Astrocyte (in vitro differentiated cells and primary cell): ENCODE results near the gene CTCF.

Source experiments
- EZH2 ChIP-seq: IDR thresholded peaks from 2 replicates; pipeline ENCODE4 v1.6.1; 2012; ENCODE audit warnings: mild to moderate bottlenecking, low read length, inconsistent platforms; ENCODE audit not compliant: insufficient read depth
- TF ChIP-seq, protein P1 (sequence below): IDR thresholded peaks from 2 replicates; pipeline ENCODE4 v1.5.1; 2011; ENCODE audit warnings: low read depth, mild to moderate bottlenecking, inconsistent platforms, low read length, moderate library complexity; ENCODE audit not compliant: insufficient read depth

- TF ChIP-seq, protein P1, sequence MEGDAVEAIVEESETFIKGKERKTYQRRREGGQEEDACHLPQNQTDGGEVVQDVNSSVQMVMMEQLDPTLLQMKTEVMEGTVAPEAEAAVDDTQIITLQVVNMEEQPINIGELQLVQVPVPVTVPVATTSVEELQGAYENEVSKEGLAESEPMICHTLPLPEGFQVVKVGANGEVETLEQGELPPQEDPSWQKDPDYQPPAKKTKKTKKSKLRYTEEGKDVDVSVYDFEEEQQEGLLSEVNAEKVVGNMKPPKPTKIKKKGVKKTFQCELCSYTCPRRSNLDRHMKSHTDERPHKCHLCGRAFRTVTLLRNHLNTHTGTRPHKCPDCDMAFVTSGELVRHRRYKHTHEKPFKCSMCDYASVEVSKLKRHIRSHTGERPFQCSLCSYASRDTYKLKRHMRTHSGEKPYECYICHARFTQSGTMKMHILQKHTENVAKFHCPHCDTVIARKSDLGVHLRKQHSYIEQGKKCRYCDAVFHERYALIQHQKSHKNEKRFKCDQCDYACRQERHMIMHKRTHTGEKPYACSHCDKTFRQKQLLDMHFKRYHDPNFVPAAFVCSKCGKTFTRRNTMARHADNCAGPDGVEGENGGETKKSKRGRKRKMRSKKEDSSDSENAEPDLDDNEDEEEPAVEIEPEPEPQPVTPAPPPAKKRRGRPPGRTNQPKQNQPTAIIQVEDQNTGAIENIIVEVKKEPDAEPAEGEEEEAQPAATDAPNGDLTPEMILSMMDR = no peak
- TF ChIP-seq EZH2 = no peak
Measured at GRCh38 chr16:67664871-67665270, 102.5 kb downstream of the CTCF start.
